DMS53 treated with DMSO at 0.1 percent for 48 hours (cell line): ENCODE results near the gene RASSF8.

Source experiments
- DNase-seq: peaks from one replicate; lab custom pipeline; 2025; ENCODE audit not compliant: unreplicated experiment; lab: John Stamatoyannopoulos, UW

Gene RASSF8

DNA sequence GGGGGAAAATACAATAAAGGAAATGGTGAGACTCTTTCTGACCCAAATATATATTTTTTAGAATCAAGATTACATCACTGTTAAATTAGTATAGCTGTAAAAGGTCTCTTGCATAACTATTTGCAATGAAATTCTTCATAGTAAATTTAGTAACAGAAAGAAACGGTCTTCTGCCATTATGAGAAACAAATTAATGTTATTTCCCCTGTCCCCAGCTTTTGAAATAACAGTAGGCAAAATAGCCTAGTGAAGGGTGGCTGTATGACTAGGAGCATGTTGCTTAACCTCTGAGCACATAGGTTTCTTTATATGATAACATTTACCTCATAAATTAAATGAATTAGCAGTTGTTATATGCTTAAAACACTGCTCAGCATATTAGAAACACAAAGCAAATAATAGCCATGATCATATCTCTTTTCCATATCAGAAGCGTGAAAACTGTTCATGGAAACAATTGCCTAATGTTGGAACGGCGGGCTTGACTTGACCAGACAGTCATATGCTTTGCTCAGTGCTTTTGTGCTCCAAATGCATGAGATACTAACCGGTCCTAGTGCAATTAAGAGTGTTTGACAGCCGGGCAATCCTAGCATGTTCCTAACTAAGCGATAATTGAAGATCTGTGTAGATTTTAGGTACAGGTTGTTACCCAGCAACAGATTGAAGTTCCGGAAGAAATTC lies 142.3 kb downstream of the RASSF8 start:
- no peak for DNase-seq

DNA sequence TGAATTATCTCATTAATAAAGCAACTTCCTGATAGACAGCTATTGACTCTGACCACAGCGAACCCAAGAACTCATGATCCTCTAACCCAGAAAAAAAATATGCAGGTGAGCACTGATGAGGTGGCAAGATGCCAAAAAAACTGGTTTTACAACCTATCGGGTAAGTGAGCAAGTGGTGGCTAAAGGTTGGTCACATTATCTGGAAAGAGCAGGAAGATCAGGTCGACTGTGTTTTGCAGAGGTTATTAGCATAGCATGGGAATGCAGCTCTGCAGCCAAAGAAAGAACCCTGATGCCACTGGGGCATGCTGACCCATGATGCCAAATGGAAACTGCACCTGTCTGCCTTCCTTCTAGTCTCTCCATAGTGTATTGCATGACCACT lies 142.9 kb downstream of the RASSF8 start:
- peak; percentile 99 for DNase-seq

DNA sequence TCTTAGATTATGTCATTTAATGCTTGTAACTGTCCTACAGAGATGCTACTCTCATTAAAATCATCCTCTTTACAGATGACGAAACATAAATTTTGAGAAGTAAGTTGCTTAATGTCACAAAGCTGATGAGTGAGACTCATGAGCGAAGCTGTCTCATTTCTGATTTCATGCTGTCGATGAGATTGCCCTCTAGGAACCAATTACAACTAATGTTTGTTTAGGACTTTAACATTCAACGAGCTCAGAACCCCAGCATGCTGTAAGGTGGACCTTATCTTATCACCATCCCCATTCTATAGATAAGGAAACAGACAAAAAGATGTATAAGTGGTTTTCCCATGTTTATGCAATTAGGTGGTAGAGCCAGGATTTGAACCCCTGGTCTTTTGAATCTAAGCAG lies 143.3 kb downstream of the RASSF8 start:
- DNase-seq: no peak

DNA sequence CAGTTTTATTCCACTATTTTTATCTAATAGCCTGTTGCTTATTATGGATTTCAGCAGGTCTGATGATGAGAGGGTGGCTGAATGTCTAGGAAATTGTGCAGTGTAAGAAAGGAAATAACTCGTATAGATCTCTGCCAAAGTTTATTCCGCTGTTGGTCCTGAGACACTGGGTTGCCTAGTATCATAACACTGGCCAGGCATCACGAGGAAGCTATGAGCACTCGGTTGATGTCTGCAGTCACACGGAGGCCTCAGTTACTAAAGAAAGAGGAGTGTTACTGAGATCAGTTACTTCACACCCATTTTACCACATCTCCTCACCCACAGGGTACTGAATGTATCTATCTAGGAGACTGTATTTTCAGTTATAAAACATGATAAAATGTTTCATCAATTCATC lies 144.5 kb downstream of the RASSF8 start:
- DNase-seq: no peak

DNA sequence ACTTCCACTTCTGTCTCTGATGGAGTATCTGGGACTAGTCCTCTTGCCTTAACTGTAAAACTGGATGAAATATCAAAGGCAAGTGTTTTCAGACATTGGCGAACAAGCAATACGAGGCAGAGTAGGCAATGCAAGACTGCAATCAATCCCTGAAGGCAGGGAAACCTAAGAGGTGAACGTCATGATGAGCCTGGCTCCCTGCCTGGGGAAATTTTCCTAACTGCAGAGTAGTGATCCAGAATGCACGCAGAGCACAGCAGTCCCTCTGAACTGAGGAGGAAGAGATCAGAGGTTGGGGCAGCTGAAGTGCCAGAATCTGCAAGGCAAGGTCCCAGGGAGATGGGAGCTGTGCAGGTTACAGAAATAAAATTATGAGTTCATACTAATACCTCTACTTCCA lies 147.9 kb downstream of the RASSF8 start:
- no peak for DNase-seq

DNA sequence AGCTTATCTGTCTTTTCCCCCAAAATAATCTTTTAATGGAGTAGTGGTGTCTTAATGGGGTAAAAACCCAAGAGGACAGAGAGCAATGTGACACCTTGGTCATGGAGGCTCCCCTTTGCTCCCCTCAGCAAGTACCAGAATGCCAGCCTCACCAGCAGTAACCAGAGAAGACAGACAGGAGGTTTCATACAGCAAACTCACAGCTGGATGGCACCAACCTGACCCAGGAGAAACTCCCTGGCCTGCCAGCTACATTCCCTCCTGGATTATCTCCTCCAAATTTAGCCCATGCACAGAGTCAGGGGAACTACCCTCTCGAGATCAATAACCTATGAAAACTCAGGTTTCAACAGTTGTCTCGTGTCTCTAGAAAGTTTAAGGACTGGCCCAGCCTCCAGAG lies 150.4 kb downstream of the RASSF8 start:
- no peak for DNase-seq

DNA sequence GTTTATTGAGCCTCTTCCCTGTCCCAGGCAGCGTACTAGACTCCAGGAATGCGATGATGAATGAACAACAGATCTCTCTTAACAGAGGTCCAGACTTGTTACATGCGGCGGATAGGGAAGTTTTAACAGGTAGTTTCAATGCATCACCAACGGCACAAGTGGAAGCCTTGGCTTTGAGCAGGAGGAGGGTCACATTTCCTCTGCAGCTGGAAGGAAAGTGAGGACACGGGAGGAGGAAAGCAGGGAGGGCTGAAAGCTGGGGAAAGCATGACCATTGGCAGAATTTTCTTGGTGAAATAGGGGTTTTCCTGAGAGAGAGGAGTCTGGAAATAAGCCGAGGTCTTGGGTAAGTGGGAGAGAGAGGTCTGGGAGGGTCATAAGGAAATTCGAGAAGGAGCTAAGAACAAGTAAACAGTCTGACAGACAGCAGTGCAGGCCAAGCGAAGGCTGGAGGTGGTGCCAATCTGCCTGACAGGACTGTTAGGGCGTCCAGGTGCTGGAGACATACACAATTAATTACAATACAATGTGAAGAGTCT lies 150.9 kb downstream of the RASSF8 start:
- DNase-seq: no peak

DNA sequence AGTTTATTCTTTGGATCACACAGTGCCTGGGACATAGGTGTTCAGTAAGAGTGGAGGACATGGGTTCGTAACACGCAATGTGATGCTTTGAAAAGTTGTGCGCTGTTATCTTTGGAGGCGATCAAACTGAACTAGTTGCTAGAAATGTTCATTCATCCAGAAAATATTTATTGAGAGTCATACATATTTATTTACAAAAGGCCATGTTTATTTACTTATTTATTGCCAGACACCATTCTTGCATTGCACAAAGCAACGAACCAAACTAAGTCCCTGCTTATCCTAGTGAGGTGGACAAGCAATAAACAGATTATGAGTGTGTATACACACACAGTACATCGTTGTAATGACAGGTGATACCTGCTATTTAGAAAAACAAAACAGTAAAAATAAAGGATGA lies 153.8 kb downstream of the RASSF8 start:
- no peak for DNase-seq

DNA sequence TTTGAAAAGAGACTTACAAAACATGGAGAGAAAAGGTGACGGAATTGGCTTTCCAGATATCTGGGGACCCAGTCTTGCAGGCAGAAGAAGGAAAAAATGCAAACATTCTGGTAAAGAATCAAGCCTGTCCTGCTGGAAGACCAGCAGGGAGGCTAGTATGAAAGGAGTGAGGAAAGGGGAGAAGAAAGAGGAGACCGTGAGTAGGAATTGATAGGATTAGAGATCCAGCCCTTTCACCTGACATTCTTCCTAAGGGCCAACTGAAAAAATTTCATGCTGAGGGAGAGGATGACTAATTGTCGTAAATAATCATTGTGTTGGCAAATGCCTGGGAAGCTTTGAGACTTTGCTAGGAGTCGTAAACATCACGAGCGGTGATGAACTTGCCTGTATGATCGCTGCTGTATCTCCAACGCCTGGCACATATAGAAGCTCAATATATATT lies 154.2 kb downstream of the RASSF8 start:
- no peak for DNase-seq

DNA sequence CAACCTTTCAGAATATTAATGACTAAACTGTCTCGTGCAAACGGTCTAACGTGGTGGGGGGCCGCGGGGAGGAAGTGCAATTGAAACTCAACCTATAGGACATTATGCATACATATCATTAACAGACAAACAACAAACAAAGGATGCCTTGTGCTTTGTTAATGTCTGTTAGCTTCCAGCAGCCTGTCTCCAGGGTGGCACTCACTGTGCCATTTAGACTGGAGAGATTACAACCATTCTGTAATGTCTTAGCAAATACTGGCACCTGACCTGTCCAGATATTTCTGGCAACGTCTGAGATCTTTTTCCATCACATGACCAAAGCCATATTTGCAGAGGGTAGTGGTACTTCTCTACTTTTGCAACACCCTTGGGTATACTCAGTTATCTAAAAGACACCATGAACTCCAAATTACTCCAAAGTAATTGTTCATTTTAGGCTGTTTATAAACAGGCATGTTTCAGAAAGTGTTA lies 154.7 kb downstream of the RASSF8 start:
- DNase-seq: no peak

DNA sequence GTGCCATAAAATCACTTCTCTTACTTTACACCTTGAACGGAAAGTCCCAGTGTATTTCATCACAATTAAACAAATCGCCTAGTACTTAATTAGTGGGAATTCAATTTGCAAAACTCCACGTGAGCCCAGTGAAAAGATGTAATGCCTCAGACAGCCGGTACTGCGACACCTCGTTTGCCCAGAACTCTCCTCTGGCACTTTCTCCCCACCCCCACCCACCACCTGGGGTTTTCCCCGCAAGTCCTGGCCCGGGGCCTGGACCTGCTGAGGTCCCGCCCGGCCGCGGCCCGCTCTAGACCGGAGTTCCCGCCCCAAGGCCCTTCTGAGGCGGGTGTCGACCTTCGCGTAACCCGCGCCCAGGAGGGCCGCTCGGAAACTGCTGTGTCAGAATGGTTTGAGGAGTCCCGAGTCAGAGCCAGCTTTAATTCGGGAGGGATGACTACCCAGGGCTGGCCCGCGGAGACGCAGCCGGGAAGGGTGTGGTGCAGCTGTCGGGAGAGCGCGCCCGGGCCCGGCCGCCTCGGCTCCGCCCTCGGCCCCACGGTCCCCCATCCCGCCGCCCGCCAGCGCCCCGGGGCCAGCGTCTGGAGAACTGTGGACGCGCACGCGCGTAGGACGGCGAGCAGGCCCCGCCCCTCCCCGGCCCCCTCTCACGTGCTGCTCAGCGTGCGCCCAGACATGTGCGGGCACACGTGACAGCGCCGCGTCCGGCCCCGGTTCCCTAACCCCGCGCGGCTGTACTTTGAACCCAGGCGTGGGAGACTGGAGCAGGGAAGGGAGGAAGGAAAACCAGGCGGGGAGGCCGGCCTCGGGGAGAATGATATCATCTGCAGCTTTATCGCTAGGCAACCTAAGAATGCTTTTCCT lies 155.6 kb downstream of the RASSF8 start:
- peak; percentile 98 for DNase-seq

DNA sequence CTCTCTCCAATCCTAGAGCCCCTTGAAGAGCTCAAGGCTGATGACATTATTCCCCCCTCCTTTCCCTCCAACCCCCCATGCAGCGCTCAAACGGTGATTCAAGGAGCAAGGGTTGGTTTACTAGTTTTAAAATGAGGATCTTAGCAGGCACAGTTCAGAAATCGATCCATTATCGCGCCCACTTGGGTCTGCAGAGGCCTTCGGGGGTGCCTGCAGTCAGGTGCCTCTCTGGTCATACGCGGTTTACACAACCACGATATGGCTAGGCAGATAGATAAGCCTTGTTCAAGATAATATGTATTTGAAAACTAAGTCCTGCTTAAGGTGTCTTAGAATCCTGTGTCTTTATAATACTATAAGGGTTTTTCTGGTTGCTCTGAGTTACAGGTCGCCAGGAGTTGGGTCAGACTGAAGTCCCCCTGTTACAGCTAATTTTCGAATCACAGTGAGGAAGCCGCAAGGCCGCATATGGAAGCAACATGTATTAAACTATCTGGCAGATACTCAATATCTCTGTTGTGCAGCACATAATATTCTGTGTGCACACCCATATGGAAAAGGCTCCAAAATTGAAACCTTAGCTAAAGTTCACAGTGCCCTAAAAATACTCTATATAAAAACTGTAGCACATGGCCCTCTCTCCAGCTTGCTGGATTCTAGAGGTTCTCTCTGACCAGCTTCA lies 156.4 kb downstream of the RASSF8 start:
- DNase-seq: no peak

DNA sequence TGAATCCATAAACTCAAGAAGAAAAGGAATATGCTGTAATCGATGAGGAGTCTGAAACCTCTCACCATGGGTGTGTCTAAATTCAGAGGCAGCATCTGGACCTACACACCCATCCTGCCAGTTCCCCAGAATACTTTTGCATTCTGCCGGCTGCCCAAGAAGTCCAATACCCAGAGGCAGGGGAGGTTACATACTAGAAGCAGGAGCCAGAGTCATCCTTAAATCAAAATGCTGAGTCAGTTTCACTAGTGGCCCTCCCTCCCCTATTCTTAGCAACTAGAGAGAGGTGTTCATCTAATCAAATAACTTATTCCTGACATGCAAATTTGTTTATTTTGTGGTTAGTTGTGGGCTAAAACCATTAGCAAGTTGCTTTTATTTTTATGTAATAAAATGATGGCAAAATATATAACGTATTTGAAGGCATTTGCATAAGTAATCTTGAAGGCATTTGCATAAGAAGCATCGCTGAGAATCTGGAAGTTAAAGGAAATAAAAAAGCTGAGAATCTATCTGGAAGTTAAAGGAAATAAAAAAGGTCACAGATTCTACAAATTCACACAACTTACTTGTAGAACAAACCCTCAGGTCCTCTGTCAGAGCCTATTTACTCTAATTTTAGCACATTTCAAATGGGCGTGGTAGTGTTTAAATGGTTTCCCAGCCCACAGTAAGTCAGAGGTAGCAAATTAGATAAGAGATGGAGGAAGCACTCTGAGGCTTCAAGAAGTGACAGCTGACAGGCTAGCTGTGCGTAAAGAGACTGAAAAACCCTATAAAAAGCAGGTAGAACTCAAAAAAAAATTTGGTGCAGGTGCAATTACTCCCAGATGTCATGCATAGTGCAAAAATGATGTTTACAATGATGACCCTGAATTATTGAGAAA lies 158.6 kb downstream of the RASSF8 start:
- no peak for DNase-seq

DNA sequence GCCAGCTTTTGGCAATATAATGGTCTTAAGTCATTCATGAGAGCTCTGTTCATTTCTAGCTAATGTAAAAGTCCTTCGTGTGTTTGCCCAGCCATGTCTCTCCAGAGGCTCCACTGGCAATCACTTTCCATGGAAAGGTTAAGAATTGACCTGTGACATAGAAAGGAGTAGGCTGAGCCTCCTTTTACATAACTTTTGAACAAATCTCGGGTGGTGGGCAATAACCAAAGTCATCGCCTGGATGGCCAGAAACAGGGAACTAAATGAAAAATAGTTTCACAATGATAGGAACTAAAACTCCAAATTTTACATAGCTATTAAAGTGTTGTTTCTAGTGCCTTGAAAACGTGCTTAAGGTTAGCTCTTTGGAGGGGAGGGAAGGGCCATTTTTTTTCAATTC lies 159.8 kb downstream of the RASSF8 start:
- no peak for DNase-seq

DNA sequence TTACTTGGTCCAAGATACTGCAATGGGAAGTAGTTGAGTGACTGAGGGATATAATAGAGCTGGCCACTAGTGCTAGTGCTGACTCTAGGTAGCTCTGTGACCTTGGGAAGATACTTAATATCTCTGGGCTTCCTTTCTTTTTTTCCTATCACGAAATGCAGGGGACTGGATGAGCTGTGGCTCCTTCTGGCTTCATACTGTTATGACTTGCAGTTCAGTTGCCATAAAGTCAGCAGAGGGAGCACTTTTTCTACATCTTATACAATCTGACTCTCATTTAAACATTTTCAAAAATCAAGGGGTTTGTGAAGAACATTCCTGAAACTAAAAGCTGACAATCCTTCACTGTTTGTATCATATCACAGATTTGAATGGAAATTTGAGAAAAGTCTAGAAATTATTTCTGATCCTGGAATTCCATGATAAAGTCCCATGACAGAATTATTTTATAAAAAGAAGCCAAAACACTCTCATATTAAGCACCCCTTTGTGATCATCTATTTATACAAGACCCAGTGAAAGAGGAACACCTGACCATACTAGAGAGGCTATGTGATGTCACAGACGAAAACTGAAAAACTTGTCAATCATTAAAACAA lies 161.0 kb downstream of the RASSF8 start:
- peak; percentile 89 for DNase-seq

DNA sequence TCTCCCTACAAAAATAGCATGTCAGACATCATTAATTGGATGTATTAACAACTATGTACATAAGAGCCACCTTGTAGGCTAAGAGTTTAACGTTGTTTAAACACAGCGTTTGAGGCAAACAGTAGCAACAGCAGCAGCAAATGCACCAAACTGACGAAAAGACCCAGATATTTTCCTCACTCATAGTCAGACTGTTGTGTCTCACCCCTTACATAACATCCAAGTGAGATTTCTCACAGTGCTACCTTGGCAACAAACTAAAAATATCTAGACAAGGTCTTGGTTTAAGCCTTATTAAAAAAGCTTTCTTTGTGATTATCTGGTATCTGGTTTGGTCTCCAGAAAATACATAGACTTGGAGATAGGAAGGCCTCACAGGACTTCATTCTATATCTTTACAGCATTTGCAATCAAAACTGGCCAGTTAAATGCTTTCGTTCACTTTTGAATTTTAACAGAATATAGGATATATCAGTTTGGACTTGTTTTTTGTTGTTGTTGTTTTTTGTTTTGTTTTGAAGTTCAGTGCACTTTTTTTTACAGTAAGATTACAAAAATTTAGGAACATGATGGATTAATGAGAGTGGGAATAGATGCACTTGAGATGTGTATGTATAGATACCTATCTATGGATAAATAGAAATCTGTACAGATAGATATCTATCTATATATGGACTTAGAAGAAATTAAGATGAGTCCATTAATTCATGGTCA lies 162.2 kb downstream of the RASSF8 start:
- no peak for DNase-seq

DNA sequence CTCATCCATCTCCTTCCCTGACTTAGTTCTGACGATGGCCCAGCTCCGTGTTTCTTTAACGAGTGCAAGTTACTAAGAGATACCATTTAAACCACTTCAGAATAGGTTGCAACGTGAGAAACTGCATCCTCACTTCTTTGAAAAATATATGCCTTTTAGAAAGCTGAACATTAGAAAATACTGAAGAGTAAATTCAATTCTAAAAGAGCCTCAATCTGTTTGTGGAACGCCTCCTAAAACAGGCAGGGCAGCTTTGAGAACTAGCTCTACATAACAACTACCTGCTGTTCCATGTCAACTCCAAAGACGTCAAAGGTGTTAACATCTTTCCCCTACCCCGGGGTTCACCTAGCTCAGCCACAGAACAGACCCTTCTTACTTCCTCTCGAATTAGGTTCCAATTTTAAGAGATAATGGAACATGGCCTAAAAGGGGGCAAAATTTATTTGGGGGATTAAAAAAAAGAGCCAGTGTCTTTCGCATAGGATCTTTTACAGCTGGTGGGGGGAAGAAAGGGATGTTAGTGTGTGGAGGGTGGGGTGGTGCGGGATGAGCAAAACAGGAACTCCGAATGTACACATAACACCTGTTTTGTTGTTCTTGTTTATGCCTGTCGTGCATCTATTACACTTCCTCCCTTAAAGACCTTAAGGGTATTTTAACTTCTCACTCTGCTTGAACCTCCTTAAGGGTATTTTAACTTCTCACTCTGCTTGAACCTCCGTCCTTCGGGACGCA lies 163.0 kb downstream of the RASSF8 start:
- DNase-seq: no peak

DNA sequence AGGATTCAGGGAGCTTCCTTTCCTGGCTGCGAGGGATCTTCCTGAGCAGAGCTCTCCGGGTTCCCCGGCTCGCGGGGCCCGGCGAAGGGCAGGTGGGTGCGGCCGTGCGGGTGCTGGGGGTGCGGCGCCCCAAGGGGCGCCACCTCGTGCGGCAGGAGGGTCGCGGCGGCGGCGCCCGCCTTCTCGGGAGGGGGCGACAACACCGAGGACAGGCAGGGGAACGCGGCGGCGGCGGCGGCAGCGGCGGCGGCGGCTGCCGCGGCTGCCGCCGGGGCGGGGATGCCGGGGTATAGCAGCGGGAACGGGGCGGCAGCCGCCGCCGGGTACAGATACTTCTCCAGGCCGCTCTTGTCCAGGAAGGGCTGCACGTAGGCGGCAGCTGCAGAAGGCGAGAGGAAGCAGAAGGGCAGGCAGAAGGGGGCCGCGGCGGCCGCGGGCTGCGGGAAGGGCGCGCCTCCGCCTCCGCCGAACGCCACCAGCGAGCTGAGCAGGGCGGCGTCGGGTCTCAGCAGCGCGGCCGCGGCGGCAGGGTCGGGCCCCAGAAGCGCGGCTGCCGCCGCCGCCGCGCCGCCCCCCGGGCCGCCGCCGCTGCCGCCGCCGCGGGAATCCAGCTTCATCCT lies 163.7 kb downstream of the RASSF8 start:
- DNase-seq: no peak
